Prostate gland (tissue), 2 donors: ENCODE measurements around the gene TAS1R1. TPM values are rescaled to one million over a fixed set of nuclear protein-coding genes. Genes with fewer than 3 reads are reported as not detected.

Experiments
- DNase-seq: peaks from one replicate; pipeline ENCODE4 v3.0.0-alpha.2; 2019; ENCODE audit warnings: low spot score
- H3K27ac ChIP-seq, 2 donors: fragments of 200-600 bp; sonication (generic); 2 replicates each; pipeline ENCODE4 v1.5.1; 2017 to 2019
- H3K27me3 ChIP-seq: fragments of 200-600 bp; sonication (generic); replicated peaks from 2 replicates; pipeline ENCODE4 v1.5.1; 2019; ENCODE audit not compliant: insufficient read depth
- H3K36me3 ChIP-seq, 2 donors: fragments of 200-600 bp; sonication (generic); 1 replicate in 1 of 2; 2 replicates in 1 of 2; pipeline versions ENCODE4 v1.5.1 to v1.8.1; 2017 to 2019
- H3K4me1 ChIP-seq: fragments of 200-600 bp; sonication (generic); replicated peaks from 2 replicates; pipeline ENCODE4 v1.5.1; 2019
- H3K4me3 ChIP-seq, 2 donors: fragments of 200-600 bp; sonication (generic); 2 replicates each; pipeline ENCODE4 v1.5.1; 2017 to 2019
- H3K9me3 ChIP-seq: fragments of 200-600 bp; sonication (generic); 2 replicates; pipeline ENCODE4 v1.5.1; 2017
- CTCF ChIP-seq, 4 experiments: fragments of 200-600 bp in 2 of 4; fragments of 450-650 bp in 2 of 4; sonication (generic) in 2 of 4; IDR thresholded peaks; 1 replicate in 3 of 4; 2 replicates in 1 of 4; pipeline ENCODE4 v1.5.1; 2016 to 2019; ENCODE audit warnings: antibody characterized with exemption in 4 of 4, mild to moderate bottlenecking in 2 of 4, moderate library complexity in 2 of 4
- POLR2A ChIP-seq: fragments of 450-650 bp; IDR thresholded peaks from one replicate; pipeline ENCODE4 v1.6.1; 2016; ENCODE audit warnings: antibody characterized with exemption, mild to moderate bottlenecking
- POLR2AphosphoS5 ChIP-seq: sonication (generic); formaldehyde crosslinking; IDR thresholded peaks from one replicate; pipeline ENCODE4 v1.6.1; 2017; ENCODE audit warnings: antibody characterized with exemption
- WGBS: methylation state at CpG from one replicate; pipeline ENCODE4 v1.1.5; 2018; 5-methylcytosine and 5-hydroxymethylcytosine counted together
- intact Hi-C: fragments of 100-400 bp; cut with DNase I; formaldehyde crosslinking; loops from one replicate; pipeline ENCODE4 v1.14.2; 2022
- total RNA-seq, 2 donors: library from RNA; depleted of rRNA; stranded (reverse); fragments of >200 nt; gene quantifications; one replicate each; pipeline ENCODE4 v1.1.0, GENCODE V29; 2016

The TAS1R1 gene
- total RNA-seq, 2 donors from 2014 or later, result 1.5 TPM; not detected in 1

GRCh38 chr1:6513320-6513801, 41.7 kb upstream of the TAS1R1 start:
- intact Hi-C loops, result no loop called here
- DNase-seq, result no peak

DNA sequence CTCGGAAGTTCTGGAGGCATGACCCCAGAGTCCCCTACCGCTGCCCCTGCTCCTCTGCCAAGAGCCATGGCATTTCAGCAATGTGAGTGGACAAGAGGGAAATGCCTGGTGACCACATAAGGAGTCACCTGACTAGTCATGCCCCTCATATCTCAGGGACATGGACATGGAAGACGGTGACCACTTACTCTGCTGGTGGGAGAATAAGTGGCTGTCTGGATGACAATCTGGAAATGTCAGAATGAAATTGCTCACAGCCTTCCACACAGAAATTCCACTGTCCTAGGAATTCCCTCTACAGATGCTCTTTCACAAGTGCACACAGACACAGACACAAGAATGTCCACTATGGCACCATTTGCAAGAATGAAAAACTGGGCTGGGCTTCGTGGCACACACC, 39.3 kb upstream of the TAS1R1 start:
- no peaks in the 10 kb centered on the region for H3K27me3 ChIP-seq
- H3K4me1 ChIP-seq, result no peaks in the 10 kb centered on the region
- H3K36me3 ChIP-seq, result no peaks in the 10 kb centered on the region
- H3K27ac ChIP-seq, result no peak overlapping the region
- DNase-seq, result no peak
- TF ChIP-seq CTCF (IDR thresholded peaks at IDR 0.05), result no peak
- TF ChIP-seq POLR2A, result no peak
- TF ChIP-seq POLR2AphosphoS5, result no peak
- no peaks in the 10 kb centered on the region for H3K9me3 ChIP-seq
- H3K4me3 ChIP-seq, result no peak overlapping the region
- intact Hi-C loops, result no loop called here
- 93% methylated on average over 4 of the region's 4 CpGs for WGBS

More at GRCh38 chr1:6513320-6513801, 41.7 kb upstream of the TAS1R1 start:
- Histone ChIP-seq H3K27ac (no peak overlapping the region), H3K27me3 (no peaks in the 10 kb centered on the region), H3K36me3 (no peaks in the 10 kb centered on the region), H3K9me3 (no peaks in the 10 kb centered on the region), H3K4me3 (no peak overlapping the region), H3K4me1 (no peaks in the 10 kb centered on the region)
- no peak for TF ChIP-seq POLR2A
- peak in 2 of 4 experiments; percentile 20 to 31 for TF ChIP-seq CTCF (IDR thresholded peaks at IDR 0.05)
- TF ChIP-seq POLR2AphosphoS5, result peak; percentile 19
- 34% methylated on average over 9 of the region's 9 CpGs for WGBS

- Histone ChIP-seq H3K27ac (no peak overlapping the region), H3K27me3 (no peaks in the 10 kb centered on the region), H3K9me3 (no peaks in the 10 kb centered on the region), H3K36me3 (no peaks in the 10 kb centered on the region), H3K4me1 (no peaks in the 10 kb centered on the region), H3K4me3 (no peak overlapping the region)
- WGBS, result 41% methylated on average over 8 of the region's 8 CpGs
- TF ChIP-seq POLR2AphosphoS5, result no peak
- no peak for TF ChIP-seq POLR2A
- TF ChIP-seq CTCF (IDR thresholded peaks at IDR 0.05), result no peak
- no peak for DNase-seq
- intact Hi-C loops, result no loop called here
Measured at GRCh38 chr1:6517435-6517851, 37.7 kb upstream of the TAS1R1 start.

DNA sequence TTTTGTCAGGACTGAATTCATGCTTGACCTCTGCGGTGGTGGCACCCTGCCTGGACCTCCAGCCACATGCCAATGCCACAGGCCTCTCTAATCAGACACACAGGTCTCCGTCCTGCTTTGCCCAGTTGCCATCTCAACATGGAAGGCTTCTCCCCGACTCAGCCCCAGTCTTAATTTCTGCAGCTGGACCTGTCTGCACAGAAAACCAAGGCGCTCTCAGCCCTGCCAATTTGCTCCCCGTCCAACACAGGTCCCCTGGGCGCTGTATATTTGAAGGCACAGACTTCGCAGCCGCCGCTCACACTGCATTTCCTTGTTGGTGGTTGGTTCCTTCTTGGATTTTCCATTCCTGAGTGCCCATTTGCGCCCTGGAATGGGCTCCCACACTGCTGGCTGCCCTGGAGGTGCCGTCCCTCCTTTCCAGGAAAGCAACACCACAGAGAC, 35.6 kb upstream of the TAS1R1 start:
- no peaks in the 10 kb centered on the region for H3K36me3 ChIP-seq
- no peak overlapping the region for H3K4me3 ChIP-seq
- H3K4me1 ChIP-seq, result no peaks in the 10 kb centered on the region
- no peaks in the 10 kb centered on the region for H3K9me3 ChIP-seq
- 35% methylated on average over 11 of the region's 11 CpGs for WGBS
- no peak overlapping the region for H3K27ac ChIP-seq
- DNase-seq, result no peak
- no peak for TF ChIP-seq CTCF (IDR thresholded peaks at IDR 0.05)
- TF ChIP-seq POLR2AphosphoS5, result no peak
- TF ChIP-seq POLR2A, result no peak
- H3K27me3 ChIP-seq, result no peaks in the 10 kb centered on the region
- intact Hi-C loops, result no loop called here

- TF ChIP-seq POLR2AphosphoS5, result no peak
- no peak for TF ChIP-seq CTCF (IDR thresholded peaks at IDR 0.05)
- no peak for TF ChIP-seq POLR2A
- Histone ChIP-seq H3K9me3 (no peaks in the 10 kb centered on the region), H3K4me3 (no peak overlapping the region), H3K27me3 (no peaks in the 10 kb centered on the region), H3K27ac (no peak overlapping the region), H3K36me3 (peaks cover 0 to under 1% of the 10 kb centered on the region in 2 donors), H3K4me1 (no peaks in the 10 kb centered on the region)
- intact Hi-C loops, result no loop called here
- WGBS, result 12% methylated on average over 13 of the region's 13 CpGs
- DNase-seq, result peak; percentile 65
Measured at GRCh38 chr1:6519935-6520671, 35.0 kb upstream of the TAS1R1 start.
